SJSA1 (cell line): ENCODE data around the gene STON2. TPM values are rescaled to one million over a fixed set of nuclear protein-coding genes. Genes with fewer than 3 reads are reported as not detected.

Experiments used
- DNase-seq, 2 experiments: peaks; one replicate each; pipeline ENCODE4 v3.0.0-alpha.2; 2015 to 2020; ENCODE audit warnings: low spot score in 2 of 2, low read depth in 1 of 2
- H3K27ac ChIP-seq: fragments of 250-450 bp; sonication (Bioruptor Pico); 2 replicates; pipeline ENCODE4 v1.5.1; 2020; ENCODE audit warnings: mild to moderate bottlenecking, moderate library complexity
- H3K27me3 ChIP-seq: fragments of 250-450 bp; sonication (Bioruptor Pico); replicated peaks from 2 replicates; pipeline ENCODE4 v1.5.1; 2020; ENCODE audit warnings: mild to moderate bottlenecking, moderate library complexity
- H3K36me3 ChIP-seq: fragments of 250-450 bp; sonication (Bioruptor Pico); 2 replicates; pipeline ENCODE4 v1.5.1; 2020; ENCODE audit warnings: mild to moderate bottlenecking
- H3K4me1 ChIP-seq: fragments of 250-450 bp; sonication (Bioruptor Pico); replicated peaks from 2 replicates; pipeline ENCODE4 v1.6.1; 2021; ENCODE audit warnings: mild to moderate bottlenecking
- H3K4me3 ChIP-seq: fragments of 250-450 bp; sonication (Bioruptor Pico); 2 replicates; pipeline ENCODE4 v1.5.1; 2020; ENCODE audit warnings: mild to moderate bottlenecking
- H3K9me3 ChIP-seq: fragments of 250-450 bp; sonication (Bioruptor Pico); replicated peaks from 2 replicates; pipeline ENCODE4 v1.5.1; 2020; ENCODE audit warnings: mild to moderate bottlenecking
- total RNA-seq: library from RNA; depleted of rRNA; stranded (reverse); fragments of >200 nt; shearing (Covaris generic); gene quantifications from 2 replicates; pipeline ENCODE4 v1.2.3, GENCODE V29; 2014

Gene STON2
- total RNA-seq, 1 experiment from 2014 or later: 0.08 TPM

DNA sequence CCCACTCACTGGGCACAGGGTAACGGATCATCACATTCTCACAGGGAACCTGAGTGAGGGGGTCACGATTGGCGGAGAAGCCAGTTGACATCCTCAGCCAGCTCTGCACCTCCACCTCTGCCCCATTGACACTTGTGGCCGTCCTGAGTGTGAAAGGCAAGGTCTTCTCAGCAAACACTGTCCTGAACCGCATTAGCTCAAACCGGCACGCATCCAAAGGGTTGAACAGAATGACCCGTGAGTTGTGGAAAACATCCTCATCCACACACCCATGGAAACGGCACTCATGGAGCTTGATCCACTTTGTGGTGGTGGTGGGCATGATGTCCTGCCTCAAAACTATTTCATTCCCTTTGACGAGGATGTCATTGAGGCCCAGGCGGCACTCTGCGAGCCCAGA, 123.0 kb downstream of the STON2 start:
- H3K9me3 ChIP-seq: no peaks in the 10 kb centered on the region
- no peaks in the 10 kb centered on the region for H3K36me3 ChIP-seq
- no peak overlapping the region for H3K27ac ChIP-seq
- no peak for DNase-seq
- no peaks in the 10 kb centered on the region for H3K27me3 ChIP-seq
- H3K4me1 ChIP-seq: no peaks in the 10 kb centered on the region
- H3K4me3 ChIP-seq: no peak overlapping the region

DNA sequence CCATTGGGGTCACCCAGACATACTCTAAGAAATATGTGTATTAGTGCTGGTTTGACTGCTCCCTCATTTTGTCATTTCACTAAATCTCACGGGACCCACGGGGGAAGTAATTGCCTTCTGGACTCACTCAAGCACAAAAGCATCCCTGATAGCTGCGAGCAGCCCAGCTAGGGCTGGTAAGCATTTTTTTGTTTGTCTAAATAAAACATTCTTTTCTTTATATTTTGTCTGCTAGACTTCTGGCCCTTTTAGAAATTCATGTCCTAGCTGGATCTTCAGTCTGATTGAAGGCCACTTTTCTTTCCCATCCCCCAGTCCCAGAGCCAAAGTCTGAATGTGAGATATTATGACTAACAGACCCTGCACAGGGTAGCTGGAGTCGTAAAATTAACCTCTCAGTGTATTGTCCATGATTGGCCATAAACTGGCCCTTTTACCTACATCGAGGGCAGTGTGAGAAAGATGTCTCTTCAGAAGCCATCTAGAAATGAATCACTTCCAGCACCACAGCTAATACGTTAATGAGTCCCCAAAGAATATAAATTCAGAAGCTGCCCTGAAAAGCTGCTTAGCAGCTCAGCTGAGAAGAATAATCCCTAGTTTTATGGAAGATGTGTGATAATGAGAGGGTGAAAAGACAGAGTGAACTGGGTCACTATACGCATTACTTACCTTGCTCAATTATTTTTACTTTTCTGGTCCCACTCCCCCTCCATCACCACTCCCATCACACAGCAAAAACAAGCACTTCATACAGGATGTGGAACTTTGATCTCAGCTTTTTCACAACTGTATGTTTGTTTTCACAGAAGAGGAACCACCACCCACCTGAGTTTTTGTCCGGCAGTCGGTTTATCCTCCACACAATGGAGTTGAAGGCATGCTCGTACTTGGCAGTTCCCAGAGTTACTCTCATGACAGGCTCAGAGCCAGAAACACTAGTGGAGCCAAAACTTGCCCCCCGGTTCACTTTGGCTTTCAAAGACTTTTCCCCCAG, 123.8 kb downstream of the STON2 start:
- H3K4me3 ChIP-seq: no peak overlapping the region
- no peak for DNase-seq
- H3K4me1 ChIP-seq: no peaks in the 10 kb centered on the region
- H3K36me3 ChIP-seq: no peaks in the 10 kb centered on the region
- no peaks in the 10 kb centered on the region for H3K27me3 ChIP-seq
- no peaks in the 10 kb centered on the region for H3K9me3 ChIP-seq
- no peak overlapping the region for H3K27ac ChIP-seq

DNA sequence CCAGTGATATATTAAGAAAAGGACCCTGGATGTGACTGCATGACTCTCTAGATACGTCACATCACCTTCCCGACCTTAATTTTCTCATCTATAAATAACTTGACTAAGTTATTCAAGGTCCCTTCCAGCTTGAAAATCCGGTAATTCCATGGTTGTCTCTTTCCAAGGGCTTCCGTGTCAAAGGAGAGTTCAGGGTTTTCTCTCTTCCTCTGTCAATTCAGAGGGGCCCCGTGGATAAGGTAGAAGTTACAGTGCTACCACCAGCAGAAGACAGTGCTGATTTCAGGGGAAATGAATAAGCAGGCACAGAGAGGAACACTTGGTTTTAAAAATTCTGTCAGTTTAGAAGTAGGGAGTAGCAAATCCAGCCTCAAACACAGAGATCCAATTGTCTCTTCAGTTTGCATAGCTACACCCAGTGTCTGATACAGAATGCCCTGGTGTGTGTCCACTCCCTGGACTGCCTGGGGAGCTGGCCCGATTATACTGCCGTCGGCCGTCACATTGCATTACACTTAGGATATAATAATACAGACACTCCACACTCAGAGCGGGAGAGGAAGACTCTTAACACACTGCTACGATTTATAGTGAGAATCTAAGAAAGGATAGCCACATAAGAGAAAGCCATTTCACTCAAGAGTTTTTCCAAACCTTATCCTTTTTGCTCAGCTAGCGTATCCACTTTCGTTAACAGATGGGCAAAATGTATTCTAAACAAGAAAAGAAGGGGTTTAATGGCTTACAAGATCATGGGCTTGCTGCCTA, 124.6 kb downstream of the STON2 start:
- Histone ChIP-seq H3K4me3 (no peak overlapping the region), H3K27ac (no peak overlapping the region), H3K4me1 (no peaks in the 10 kb centered on the region), H3K36me3 (no peaks in the 10 kb centered on the region), H3K27me3 (no peaks in the 10 kb centered on the region), H3K9me3 (no peaks in the 10 kb centered on the region)
- DNase-seq: no peak

DNA sequence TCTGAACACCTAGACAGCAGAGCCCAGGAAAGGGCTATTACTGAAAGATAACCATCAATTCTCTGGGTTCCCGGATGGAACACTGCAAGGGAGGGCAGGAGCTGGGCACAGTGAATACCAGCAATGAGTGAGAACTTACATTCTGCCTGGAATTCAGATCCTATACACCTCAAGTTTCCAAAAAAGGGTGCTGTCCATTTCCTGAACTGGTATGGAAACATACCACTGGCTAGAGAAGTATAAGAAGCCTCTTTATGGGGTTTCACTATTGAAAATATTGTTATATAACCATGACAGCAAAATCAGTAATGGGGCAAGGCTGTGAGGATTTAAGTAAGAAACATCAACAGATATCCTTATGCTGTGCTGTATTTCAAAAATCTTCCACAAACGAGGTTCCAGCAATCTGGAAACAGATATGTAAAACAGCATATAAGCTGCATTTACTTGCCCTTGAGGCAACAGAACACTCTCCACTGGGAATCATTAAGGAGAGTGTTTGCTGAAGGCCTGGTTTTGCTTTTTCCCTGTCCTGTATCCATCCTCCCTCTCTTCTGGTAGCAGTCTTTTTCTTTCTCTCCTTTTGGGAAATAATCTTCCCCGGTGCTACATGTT, 126.1 kb downstream of the STON2 start:
- Histone ChIP-seq H3K36me3 (no peaks in the 10 kb centered on the region), H3K4me1 (no peaks in the 10 kb centered on the region), H3K9me3 (no peaks in the 10 kb centered on the region), H3K27me3 (no peaks in the 10 kb centered on the region), H3K27ac (no peak overlapping the region), H3K4me3 (no peak overlapping the region)
- no peak for DNase-seq

DNA sequence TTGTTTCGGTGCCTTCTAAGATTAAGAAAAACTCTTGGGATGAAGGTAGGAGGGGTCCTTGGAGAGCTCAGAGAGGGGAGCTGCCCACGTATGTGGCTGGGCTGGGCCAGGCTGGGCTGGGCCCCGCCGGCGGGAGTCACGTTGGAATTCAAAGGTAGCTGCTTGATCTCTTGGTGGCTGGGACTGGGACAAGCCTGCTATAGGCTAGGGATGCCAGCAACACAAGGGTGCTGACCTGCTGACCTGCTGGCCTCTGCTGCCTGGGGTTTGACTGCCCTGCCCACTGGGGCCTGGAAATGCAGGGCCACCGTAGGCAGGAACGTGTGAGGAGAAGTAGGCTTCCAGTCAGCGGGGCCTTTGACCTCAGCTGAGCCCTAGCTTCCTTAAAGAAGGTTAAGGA, 126.6 kb downstream of the STON2 start:
- no peaks in the 10 kb centered on the region for H3K27me3 ChIP-seq
- H3K27ac ChIP-seq: no peak overlapping the region
- DNase-seq: no peak
- H3K9me3 ChIP-seq: no peaks in the 10 kb centered on the region
- no peaks in the 10 kb centered on the region for H3K36me3 ChIP-seq
- H3K4me1 ChIP-seq: no peaks in the 10 kb centered on the region
- no peak overlapping the region for H3K4me3 ChIP-seq

DNA sequence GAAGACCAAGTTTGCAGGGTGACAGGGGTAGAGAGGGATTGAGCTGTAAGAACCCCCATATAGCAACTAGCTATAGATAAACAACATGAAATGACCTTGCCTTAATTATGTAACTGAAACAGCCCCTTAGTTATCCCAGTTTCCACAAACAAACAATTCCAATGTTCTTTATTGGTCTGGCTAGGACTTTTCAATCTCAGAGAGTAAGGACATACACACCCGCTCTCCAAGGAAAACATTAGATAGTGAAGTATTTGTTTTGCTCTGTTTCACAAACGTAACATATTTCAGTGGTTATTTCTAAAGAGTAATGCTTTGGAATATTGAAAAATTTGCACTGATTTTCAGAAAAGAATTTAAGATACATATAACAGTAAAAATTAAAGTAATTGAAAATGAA, 127.8 kb downstream of the STON2 start:
- Histone ChIP-seq H3K4me3 (no peak overlapping the region), H3K27ac (no peak overlapping the region), H3K36me3 (no peaks in the 10 kb centered on the region), H3K9me3 (no peaks in the 10 kb centered on the region), H3K27me3 (no peaks in the 10 kb centered on the region), H3K4me1 (no peaks in the 10 kb centered on the region)
- no peak for DNase-seq

DNA sequence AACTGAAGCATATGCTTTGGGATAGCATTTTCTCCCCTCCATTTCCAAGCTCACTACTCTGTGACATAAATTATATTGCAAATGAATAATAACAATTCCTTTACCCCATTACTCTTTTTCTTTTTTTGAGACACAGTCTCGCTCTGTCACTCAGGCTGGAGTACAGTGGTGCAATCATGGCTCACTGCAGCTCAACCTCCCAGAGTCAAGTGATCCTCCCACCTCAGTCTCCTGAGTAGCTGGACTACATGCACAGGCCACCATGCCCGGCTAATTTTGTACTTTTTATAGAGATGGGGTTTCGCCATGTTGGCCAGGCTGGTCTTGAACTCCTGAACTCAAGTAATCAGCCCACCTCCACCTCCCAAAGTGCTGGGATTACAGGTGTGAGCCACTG, 130.1 kb downstream of the STON2 start:
- H3K9me3 ChIP-seq: no peaks in the 10 kb centered on the region
- no peak for DNase-seq
- H3K4me3 ChIP-seq: no peak overlapping the region
- H3K36me3 ChIP-seq: no peaks in the 10 kb centered on the region
- no peaks in the 10 kb centered on the region for H3K27me3 ChIP-seq
- no peaks in the 10 kb centered on the region for H3K4me1 ChIP-seq
- H3K27ac ChIP-seq: no peak overlapping the region

DNA sequence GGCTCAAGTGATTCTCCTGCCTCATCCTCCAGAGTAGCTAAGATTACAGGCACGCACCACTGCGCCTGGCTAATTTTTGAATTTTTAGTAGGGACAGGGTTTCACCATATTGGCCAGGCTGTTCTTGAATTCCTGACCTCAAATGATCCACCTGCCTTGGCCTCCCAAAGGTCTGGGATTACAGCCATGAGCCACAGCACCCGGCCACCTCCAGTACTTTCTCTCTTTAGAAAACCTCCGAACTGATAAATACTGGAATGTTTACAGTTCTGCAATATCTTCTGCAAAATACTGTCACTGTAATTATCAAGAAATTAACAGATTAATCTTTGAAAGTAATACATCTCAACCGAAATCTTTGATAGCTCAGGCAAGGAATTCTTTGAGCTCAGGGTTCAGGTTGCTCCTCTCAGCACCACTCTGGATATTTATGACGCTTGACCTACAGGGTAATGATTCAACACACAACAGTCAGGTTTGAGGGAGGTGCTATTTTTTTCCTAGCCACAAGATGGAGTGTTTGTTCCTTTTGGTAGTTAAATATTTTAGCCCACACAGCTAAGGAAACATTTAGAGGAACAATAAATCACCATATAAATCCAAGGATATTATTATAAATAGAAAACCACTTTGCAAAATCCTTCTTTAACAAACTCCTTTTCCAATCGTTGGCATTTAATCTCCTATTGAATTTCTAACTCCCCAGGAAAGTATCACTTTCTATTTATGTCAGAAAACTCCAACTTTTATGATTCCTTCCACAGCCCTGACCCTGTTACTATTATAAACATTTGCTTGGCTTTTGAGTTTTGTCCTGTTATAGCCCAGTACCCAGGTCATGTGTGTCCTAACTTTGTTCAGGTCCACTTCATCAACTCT, 130.8 kb downstream of the STON2 start:
- no peaks in the 10 kb centered on the region for H3K36me3 ChIP-seq
- H3K27ac ChIP-seq: no peak overlapping the region
- H3K4me3 ChIP-seq: no peak overlapping the region
- no peaks in the 10 kb centered on the region for H3K4me1 ChIP-seq
- H3K27me3 ChIP-seq: no peaks in the 10 kb centered on the region
- peak in 1 of 2 experiments; percentile 23 for DNase-seq
- H3K9me3 ChIP-seq: no peaks in the 10 kb centered on the region

DNA sequence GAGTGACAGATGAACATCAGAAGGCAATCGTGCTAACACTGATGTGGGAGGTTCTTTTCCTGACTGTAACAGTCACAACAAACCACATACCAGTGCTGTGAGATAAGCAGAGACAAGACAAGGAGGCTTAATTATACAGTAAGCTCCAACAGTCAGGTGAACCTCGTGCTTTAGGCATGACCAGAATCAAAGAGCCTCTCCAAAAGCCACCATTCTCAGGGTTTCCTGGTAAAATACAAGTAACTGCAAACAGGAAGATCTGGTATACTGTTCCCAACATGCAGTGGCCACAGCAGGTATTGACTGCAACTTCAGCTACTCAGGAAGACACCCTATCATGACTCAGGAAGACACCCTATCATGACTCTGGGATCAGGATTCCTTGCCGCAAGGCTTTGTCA, 132.1 kb downstream of the STON2 start:
- Histone ChIP-seq H3K9me3 (no peaks in the 10 kb centered on the region), H3K4me3 (no peak overlapping the region), H3K36me3 (no peaks in the 10 kb centered on the region), H3K27ac (no peak overlapping the region), H3K27me3 (no peaks in the 10 kb centered on the region), H3K4me1 (no peaks in the 10 kb centered on the region)
- DNase-seq: no peak

DNA sequence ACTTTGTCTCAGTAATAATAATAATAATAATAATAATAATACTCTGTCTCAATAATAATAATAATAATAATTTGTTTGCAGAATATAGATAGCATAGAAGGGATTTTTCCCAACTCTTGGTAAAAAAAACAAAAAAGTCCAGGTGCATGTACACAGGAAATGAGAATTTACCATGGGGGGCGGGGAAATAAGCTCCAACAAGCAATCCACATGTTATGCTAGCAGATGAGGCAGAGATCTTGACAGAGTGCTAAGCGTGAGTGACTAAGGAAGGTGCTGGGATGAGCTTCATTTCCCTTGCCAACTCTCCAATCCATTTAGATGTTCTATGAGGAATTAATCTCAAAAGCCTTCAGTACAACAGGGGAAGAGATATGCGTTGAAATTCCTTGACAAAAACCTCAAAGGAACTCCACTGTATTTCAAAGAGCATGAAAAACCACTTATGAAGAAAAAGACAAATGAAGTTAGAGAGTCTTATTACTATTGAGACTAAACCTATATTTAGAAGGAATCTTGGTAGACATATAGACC, 134.4 kb downstream of the STON2 start:
- no peak overlapping the region for H3K27ac ChIP-seq
- H3K4me1 ChIP-seq: no peaks in the 10 kb centered on the region
- no peaks in the 10 kb centered on the region for H3K36me3 ChIP-seq
- H3K4me3 ChIP-seq: no peak overlapping the region
- H3K27me3 ChIP-seq: no peaks in the 10 kb centered on the region
- DNase-seq: no peak
- H3K9me3 ChIP-seq: no peaks in the 10 kb centered on the region

DNA sequence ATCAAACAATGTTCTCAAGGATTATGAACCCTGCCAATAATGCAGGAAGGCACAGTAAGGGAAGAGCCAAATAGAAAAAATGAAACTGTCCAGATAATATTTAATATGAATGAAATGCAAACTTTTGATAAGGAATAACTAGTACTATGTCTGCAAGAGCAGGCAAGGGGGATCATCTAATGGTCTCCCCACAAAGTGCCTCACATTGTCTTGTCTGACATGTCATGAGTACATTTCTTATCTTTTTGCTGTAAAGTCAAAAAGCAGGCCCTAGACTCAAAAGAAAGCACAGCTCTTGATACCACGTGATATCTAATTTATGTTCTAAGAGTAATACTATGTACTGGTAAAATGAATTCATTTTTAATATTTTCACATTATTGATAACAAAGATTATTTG, 135.5 kb downstream of the STON2 start:
- DNase-seq: no peak
- no peaks in the 10 kb centered on the region for H3K9me3 ChIP-seq
- H3K27me3 ChIP-seq: no peaks in the 10 kb centered on the region
- no peak overlapping the region for H3K4me3 ChIP-seq
- no peaks in the 10 kb centered on the region for H3K4me1 ChIP-seq
- H3K27ac ChIP-seq: no peak overlapping the region
- no peaks in the 10 kb centered on the region for H3K36me3 ChIP-seq

DNA sequence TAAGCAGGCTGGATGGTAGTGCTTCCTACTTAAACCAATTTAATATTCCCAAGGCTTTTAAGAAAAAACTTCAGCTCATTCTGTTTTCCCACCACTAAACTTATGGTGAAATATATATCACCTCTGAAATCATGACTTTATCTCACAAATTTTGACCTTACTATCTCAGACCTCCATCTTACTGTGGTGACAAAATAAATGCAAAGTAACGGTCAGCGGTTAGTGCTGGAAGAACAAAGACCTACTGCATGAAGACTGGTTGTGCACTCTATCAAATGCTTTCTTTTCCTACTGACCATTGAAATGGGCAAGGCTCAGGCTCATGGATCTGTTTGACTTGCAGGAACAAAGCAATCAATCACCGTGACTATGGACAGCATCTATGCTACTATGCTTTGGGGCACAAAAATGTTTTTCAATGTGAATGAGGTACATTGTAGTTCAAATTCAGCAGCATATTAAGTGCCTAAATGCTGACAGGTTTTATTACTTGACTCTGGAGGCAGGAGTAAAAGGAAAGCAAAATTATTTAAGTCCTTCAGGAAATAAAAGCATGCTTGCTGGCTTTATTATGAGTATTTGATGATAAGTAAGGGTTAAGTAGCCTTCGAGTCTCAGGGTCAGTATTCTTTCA, 136.2 kb downstream of the STON2 start:
- H3K4me1 ChIP-seq: no peaks in the 10 kb centered on the region

DNA sequence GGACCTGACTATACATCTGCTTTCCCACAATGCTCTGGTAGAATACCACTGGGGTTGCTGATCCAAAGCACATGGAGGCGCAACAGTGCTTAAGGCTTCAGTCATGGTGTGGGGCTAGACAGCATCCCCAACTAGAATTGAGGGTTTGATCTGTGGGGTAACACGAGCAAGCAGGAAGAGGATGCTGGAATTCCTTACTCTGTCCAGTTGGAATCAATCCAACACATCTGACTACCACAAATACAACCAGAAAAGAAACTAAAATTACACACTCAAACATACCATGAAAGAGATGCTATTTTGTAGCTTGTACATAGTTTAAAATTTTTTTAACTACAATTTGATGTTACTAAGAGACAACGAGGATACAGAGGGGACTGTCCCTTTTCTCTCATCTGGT, 138.9 kb downstream of the STON2 start:
- H3K4me1 ChIP-seq: no peaks in the 10 kb centered on the region
- DNase-seq: no peak
- no peaks in the 10 kb centered on the region for H3K36me3 ChIP-seq
- no peaks in the 10 kb centered on the region for H3K27me3 ChIP-seq
- H3K4me3 ChIP-seq: no peak overlapping the region
- no peaks in the 10 kb centered on the region for H3K9me3 ChIP-seq
- no peak overlapping the region for H3K27ac ChIP-seq

More for the DNA sequence above, 136.2 kb downstream of the STON2 start:
- H3K36me3 ChIP-seq: no peaks in the 10 kb centered on the region
- H3K27me3 ChIP-seq: no peaks in the 10 kb centered on the region
- no peak for DNase-seq
- no peaks in the 10 kb centered on the region for H3K9me3 ChIP-seq
- no peak overlapping the region for H3K27ac ChIP-seq
- H3K4me3 ChIP-seq: no peak overlapping the region
